HEK293 (cell line): Measurements from ENCODE around the gene INPP4B.

Source experiments
- CTCF ChIA-PET: fragments of 350-600 bp; formaldehyde crosslinking; extraction: SDS; loops from one replicate; lab custom pipeline; 2021; ENCODE audit warnings: antibody characterized with exemption; lab: Yijun Ruan, JAX
- POLR2A ChIA-PET: fragments of 300-600 bp; formaldehyde crosslinking; extraction: SDS; loops from one replicate; lab custom pipeline; 2020; ENCODE audit warnings: antibody characterized with exemption, inconsistent platforms; lab: Yijun Ruan, JAX
- H3K27ac ChIP-seq: fragments of 200-500 bp; sonication (Bioruptor generic); 2 replicates; pipeline ENCODE4 v1.5.1; 2014; ENCODE audit warnings: low read depth, low read length, control low read depth, inconsistent platforms; ENCODE audit errors: extremely low read depth
- H3K36me3 ChIP-seq, 2 experiments: fragments of 200-500 bp in 1 of 2; sonication (Bioruptor generic) in 1 of 2; 1 replicate in 1 of 2; 2 replicates in 1 of 2; pipeline ENCODE4 v1.5.1; 2014 to 2017; ENCODE audit warnings: inconsistent platforms in 2 of 2, low read length in 2 of 2; ENCODE audit not compliant: control insufficient read depth in 2 of 2, insufficient read depth in 1 of 2
- H3K4me1 ChIP-seq: fragments of 200-500 bp; sonication (Bioruptor generic); 2 replicates; pipeline ENCODE4 v1.5.1; 2014; ENCODE audit warnings: mild to moderate bottlenecking, low read length, inconsistent platforms; ENCODE audit not compliant: control insufficient read depth, insufficient read depth
- H3K4me3 ChIP-seq: 2 replicates; pipeline ENCODE4 v1.5.1; 2011; ENCODE audit warnings: low read depth, mild to moderate bottlenecking, control low read depth, low read length, moderate library complexity
- H3K9me3 ChIP-seq: fragments of 200-500 bp; sonication (Bioruptor generic); 2 replicates; pipeline ENCODE4 v1.5.1; 2014; ENCODE audit warnings: low read depth, low read length, inconsistent platforms; ENCODE audit not compliant: control insufficient read depth, insufficient read depth
- HOXA7 ChIP-seq: sonication (generic); formaldehyde crosslinking; IDR thresholded peaks from 2 replicates; pipeline ENCODE4 v1.8.1; 2022; ENCODE audit warnings: missing genetic modification reagents, borderline replicate concordance
- HOXC10 ChIP-seq: sonication (generic); formaldehyde crosslinking; IDR thresholded peaks from 2 replicates; pipeline ENCODE4 v1.8.1; 2023; ENCODE audit warnings: mild to moderate bottlenecking, missing genetic modification reagents
- SCRT1 ChIP-seq: fragments of 450-650 bp; formaldehyde crosslinking; IDR thresholded peaks from 2 replicates; pipeline ENCODE4 v1.5.1; 2016; ENCODE audit warnings: missing biosample characterization, missing genetic modification characterization, borderline replicate concordance
- SCRT2 ChIP-seq: fragments of 450-650 bp; formaldehyde crosslinking; IDR thresholded peaks from 2 replicates; pipeline ENCODE4 v1.5.1; 2016; ENCODE audit warnings: missing biosample characterization, missing genetic modification characterization
- SP3 ChIP-seq: fragments of 450-650 bp; formaldehyde crosslinking; IDR thresholded peaks from 2 replicates; pipeline ENCODE4 v1.5.1; 2016; ENCODE audit warnings: missing biosample characterization, missing genetic modification characterization
- WT1 ChIP-seq: fragments of 450-650 bp; formaldehyde crosslinking; IDR thresholded peaks from 2 replicates; pipeline ENCODE4 v1.5.1; 2016; ENCODE audit warnings: missing biosample characterization, missing genetic modification characterization
- YY1 ChIP-seq: fragments of 450-650 bp; formaldehyde crosslinking; IDR thresholded peaks from 2 replicates; pipeline ENCODE4 v1.5.1; 2018; ENCODE audit warnings: missing biosample characterization, missing genetic modification characterization
- ZNF174 ChIP-seq: fragments of 450-650 bp; formaldehyde crosslinking; IDR thresholded peaks from 2 replicates; pipeline ENCODE4 v1.5.0; 2017; ENCODE audit warnings: missing biosample characterization, mild to moderate bottlenecking, missing genetic modification characterization
- ZNF19 ChIP-seq: fragments of 450-650 bp; formaldehyde crosslinking; IDR thresholded peaks from 2 replicates; pipeline ENCODE4; 2016; ENCODE audit warnings: missing biosample characterization, missing genetic modification characterization, low read depth
- ZNF239 ChIP-seq: fragments of 450-650 bp; formaldehyde crosslinking; IDR thresholded peaks from 2 replicates; pipeline ENCODE4 v1.5.1; 2016; ENCODE audit warnings: missing biosample characterization, missing genetic modification characterization
- ZNF292 ChIP-seq: fragments of 450-650 bp; formaldehyde crosslinking; IDR thresholded peaks from 2 replicates; pipeline ENCODE4 v1.5.1; 2016; ENCODE audit warnings: low read depth, missing biosample characterization, missing genetic modification characterization, borderline replicate concordance
- ZNF302 ChIP-seq: fragments of 450-650 bp; formaldehyde crosslinking; IDR thresholded peaks from 2 replicates; pipeline ENCODE4 v1.5.1; 2016; ENCODE audit warnings: missing biosample characterization, missing genetic modification characterization, low read depth
- ZNF335 ChIP-seq: fragments of 450-650 bp; formaldehyde crosslinking; conservative IDR thresholded peaks from 2 replicates; pipeline ENCODE4 v1.5.1; 2016; ENCODE audit warnings: missing biosample characterization, missing genetic modification characterization
- ZNF354C ChIP-seq: fragments of 450-650 bp; formaldehyde crosslinking; IDR thresholded peaks from 2 replicates; pipeline ENCODE4 v1.5.1; 2016; ENCODE audit warnings: missing biosample characterization, missing genetic modification characterization, low read depth, borderline replicate concordance
- ZNF366 ChIP-seq: fragments of 450-650 bp; formaldehyde crosslinking; conservative IDR thresholded peaks from 2 replicates; pipeline ENCODE4 v1.5.1; 2016; ENCODE audit warnings: missing biosample characterization, missing genetic modification characterization
- ZNF426 ChIP-seq: fragments of 450-650 bp; formaldehyde crosslinking; IDR thresholded peaks from 2 replicates; pipeline ENCODE4 v1.5.1; 2017; ENCODE audit warnings: missing biosample characterization, missing genetic modification characterization, mild to moderate bottlenecking, inconsistent platforms, moderate library complexity
- ZNF529 ChIP-seq: fragments of 450-650 bp; formaldehyde crosslinking; IDR thresholded peaks from 2 replicates; pipeline ENCODE4 v1.5.1; 2017; ENCODE audit warnings: missing genetic modification characterization, missing biosample characterization; ENCODE audit not compliant: insufficient replicate concordance
- ZNF701 ChIP-seq: fragments of 450-650 bp; formaldehyde crosslinking; IDR thresholded peaks from 2 replicates; pipeline ENCODE4 v1.5.1; 2016; ENCODE audit warnings: missing biosample characterization, missing genetic modification characterization
- ZNF768 ChIP-seq: fragments of 450-650 bp; formaldehyde crosslinking; IDR thresholded peaks from 2 replicates; pipeline ENCODE4 v1.5.1; 2018; ENCODE audit warnings: missing biosample characterization, mild to moderate bottlenecking, missing genetic modification characterization
- ZNF830 ChIP-seq: fragments of 450-650 bp; IDR thresholded peaks from 2 replicates; pipeline ENCODE4 v1.5.0; 2018; ENCODE audit warnings: missing biosample characterization, missing genetic modification characterization, low read depth, mild to moderate bottlenecking, moderate library complexity
- ZNF837 ChIP-seq: fragments of 450-650 bp; formaldehyde crosslinking; IDR thresholded peaks from 2 replicates; pipeline ENCODE4 v1.5.1; 2016; ENCODE audit warnings: missing biosample characterization, missing genetic modification characterization
- ZXDB ChIP-seq: fragments of 450-650 bp; formaldehyde crosslinking; IDR thresholded peaks from 2 replicates; pipeline ENCODE4 v1.5.1; 2016; ENCODE audit warnings: missing biosample characterization, missing genetic modification characterization

Gene INPP4B

GRCh38 chr4:142773505-142773904 lies 72.6 kb downstream of the INPP4B start (continued):
- TF ChIP-seq ZNF366 (tag by site-specific recombination) (no peak), WT1 (tag by site-specific recombination) (no peak), HOXC10 (CRISPR knock-in tag) (no peak), ZNF19 (tag by site-specific recombination) (no peak), ZNF837 (no peak), HOXA7 (CRISPR knock-in tag) (no peak), SCRT1 (tag by site-specific recombination) (no peak), ZXDB (tag by site-specific recombination) (no peak), ZNF768 (tag by site-specific recombination) (no peak), ZNF292 (tag by site-specific recombination) (no peak), ZNF830 (tag by site-specific recombination) (no peak)

GRCh38 chr4:142762280-142762679 lies 83.8 kb downstream of the INPP4B start:
- CTCF ChIA-PET: no interaction called here
- Histone ChIP-seq H3K4me1 (no peaks in the 10 kb centered on the region), H3K9me3 (no peaks in the 10 kb centered on the region), H3K27ac (no peak overlapping the region), H3K36me3 (no peaks in the 10 kb centered on the region)
- POLR2A ChIA-PET: no interaction called here
- TF ChIP-seq ZNF426 (tag by site-specific recombination): no peak
- TF ChIP-seq ZNF335 (tag by site-specific recombination): no peak
- TF ChIP-seq SCRT2 (tag by site-specific recombination): 0 out of 2 replicates have a peak, but pooled peaks have one; percentile 22
- TF ChIP-seq, all 188 proteins: peak for 1
- H3K4me3 ChIP-seq: no peak overlapping the region

- CTCF ChIA-PET: interaction anchor here (1.8 kb wide), 1 partner anchor 23 kb away, joined by 3 read pairs; no protein-coding TSS in a partner anchor
- TF ChIP-seq ZNF239 (no peak), SP3 (tag by site-specific recombination) (no peak), ZNF701 (tag by site-specific recombination) (no peak), ZNF529 (tag by site-specific recombination) (no peak), ZNF174 (tag by site-specific recombination) (no peak), ZNF354C (tag by site-specific recombination) (no peak), YY1 (tag by site-specific recombination) (no peak), ZNF302 (tag by site-specific recombination) (no peak), ZNF830 (tag by site-specific recombination) (no peak)
- TF ChIP-seq, all 188 proteins: peak for 0
- H3K4me1 ChIP-seq: no peaks in the 10 kb centered on the region
- no peak overlapping the region for H3K27ac ChIP-seq
- no peaks in the 10 kb centered on the region for H3K36me3 ChIP-seq
- H3K9me3 ChIP-seq: no peaks in the 10 kb centered on the region
- POLR2A ChIA-PET: no interaction called here
- H3K4me3 ChIP-seq: no peak overlapping the region
These were observed 93.8 kb downstream of the INPP4B start for GRCh38 chr4:142752202-142752786.
